A549 treated with Mapracorat at 1 μM for 4 hours (cell line): ENCODE results near the gene LOXL3. TPM values are rescaled to one million over a fixed set of nuclear protein-coding genes. Genes with fewer than 3 reads are reported as not detected.

Source experiments
- total RNA-seq: library from RNA; stranded (reverse); fragments of 200-300 nt; extraction: Qiagen RNA extraction; gene quantifications from 5 replicates; pipeline ENCODE4 v1.2.3, GENCODE V29; 2022

The LOXL3 gene, protein sequence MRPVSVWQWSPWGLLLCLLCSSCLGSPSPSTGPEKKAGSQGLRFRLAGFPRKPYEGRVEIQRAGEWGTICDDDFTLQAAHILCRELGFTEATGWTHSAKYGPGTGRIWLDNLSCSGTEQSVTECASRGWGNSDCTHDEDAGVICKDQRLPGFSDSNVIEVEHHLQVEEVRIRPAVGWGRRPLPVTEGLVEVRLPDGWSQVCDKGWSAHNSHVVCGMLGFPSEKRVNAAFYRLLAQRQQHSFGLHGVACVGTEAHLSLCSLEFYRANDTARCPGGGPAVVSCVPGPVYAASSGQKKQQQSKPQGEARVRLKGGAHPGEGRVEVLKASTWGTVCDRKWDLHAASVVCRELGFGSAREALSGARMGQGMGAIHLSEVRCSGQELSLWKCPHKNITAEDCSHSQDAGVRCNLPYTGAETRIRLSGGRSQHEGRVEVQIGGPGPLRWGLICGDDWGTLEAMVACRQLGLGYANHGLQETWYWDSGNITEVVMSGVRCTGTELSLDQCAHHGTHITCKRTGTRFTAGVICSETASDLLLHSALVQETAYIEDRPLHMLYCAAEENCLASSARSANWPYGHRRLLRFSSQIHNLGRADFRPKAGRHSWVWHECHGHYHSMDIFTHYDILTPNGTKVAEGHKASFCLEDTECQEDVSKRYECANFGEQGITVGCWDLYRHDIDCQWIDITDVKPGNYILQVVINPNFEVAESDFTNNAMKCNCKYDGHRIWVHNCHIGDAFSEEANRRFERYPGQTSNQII
- total RNA-seq, result 0.20 to 0.50 TPM (median 0.44 TPM) in 5 replicates

GRCh38 chr2:74553892-74554819 is at the start of gene LOXL3, which contains the start of gene DOK1:
TSS of gene LOXL3 (minus strand) at chr2:74553942. CDS start at chr2:74552634, 1,308 bp downstream.
TSS of gene DOK1 (plus strand) at chr2:74554720. CDS start at chr2:74554755, 35 bp downstream.

GRCh38 chr2:74529357-74530238 is 24.1 kb downstream of the LOXL3 start, which contains the start of the genes AUP1 and HTRA2:
TSS of gene AUP1 (minus strand) at chr2:74529706. CDS start at chr2:74529629, 77 bp downstream.
TSS of gene HTRA2 (plus strand) at chr2:74529933. CDS start at chr2:74530007, 74 bp downstream.

GRCh38 chr2:74525717-74526648 is 27.8 kb downstream of the LOXL3 start, which contains the start of gene DQX1:
TSS of gene DQX1 (minus strand) at chr2:74526231. CDS start at chr2:74525729, 502 bp downstream.

GRCh38 chr2:74514368-74515270 is 39.1 kb downstream of the LOXL3 start, which contains the start of gene TLX2:
TSS of gene TLX2 (plus strand) at chr2:74514450. CDS start at chr2:74514807, 357 bp downstream.

GRCh38 chr2:74507145-74507925 is 46.4 kb downstream of the LOXL3 start, which contains the start of gene PCGF1:
TSS of gene PCGF1 (minus strand) at chr2:74507695. CDS start at chr2:74507668, 27 bp downstream.

GRCh38 chr2:74499267-74499939 is 54.3 kb downstream of the LOXL3 start, which contains the start of gene LBX2:
TSS of gene LBX2 (minus strand) at chr2:74499603. CDS start at chr2:74499537, 66 bp downstream.

DNA sequence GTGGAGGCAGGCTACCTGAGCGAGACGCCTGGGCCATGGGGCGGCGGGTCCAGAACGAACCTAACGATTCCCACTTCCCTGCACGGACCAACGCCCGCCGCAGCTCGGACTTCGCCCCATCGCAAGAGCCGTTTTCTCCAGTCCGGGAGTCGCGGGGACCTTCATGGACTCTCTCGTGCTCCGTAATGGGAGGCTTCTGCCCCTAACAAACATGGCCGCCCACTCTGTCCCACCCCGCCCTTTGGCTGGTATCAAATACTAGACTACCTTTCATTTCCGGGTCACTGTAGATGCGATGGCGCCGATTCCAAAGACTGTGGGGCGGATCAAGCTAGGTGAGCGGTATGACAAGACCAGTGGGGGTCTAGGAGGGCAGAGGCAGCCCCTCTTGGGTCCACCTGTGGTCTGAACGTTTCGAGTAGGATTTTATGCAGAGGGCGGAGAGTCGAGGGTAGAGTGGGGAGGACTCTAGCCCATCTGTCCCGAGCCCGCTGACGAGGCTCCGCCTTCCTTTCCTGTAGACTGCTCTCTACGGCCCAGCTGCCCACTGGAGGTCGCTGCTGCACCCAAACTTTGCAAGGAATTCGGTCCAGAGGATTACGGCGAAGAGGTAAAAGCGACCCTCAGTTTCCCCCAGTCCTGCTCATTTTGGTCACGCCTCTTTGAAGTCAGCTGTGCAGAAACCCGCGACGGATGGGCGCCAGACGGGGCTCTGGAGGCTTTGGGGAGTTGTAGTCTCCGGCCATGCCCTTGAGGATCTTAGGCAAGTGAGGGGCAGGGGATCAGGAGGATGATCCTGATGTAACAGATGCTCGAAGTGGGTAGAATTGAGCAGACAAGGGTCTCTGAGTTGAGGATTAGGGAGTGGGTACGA is 70.7 kb downstream of the LOXL3 start, which contains the start of the genes CCDC142 and TTC31:
Gene CCDC142, minus strand, starts transcription at position 198 of the 874 bp plus-strand sequence. Its CDS starts 161 bp downstream, at position 37.
Gene TTC31, plus strand, starts transcription at position 281 of the 874 bp plus-strand sequence. Its CDS starts 15 bp downstream, at position 296.

Other genes with a start within 250 kb of the LOXL3 start
- gene SLC4A5, start 210.5 kb downstream of the LOXL3 start, total RNA-seq, result 0.07 to 0.41 TPM (median 0.36 TPM) in 5 replicates
- gene DCTN1, start 173.6 kb downstream of the LOXL3 start, total RNA-seq, result 112 to 150 TPM (median 144 TPM) in 5 replicates
- 2.4 to 3.7 TPM (median 2.6 TPM) in 5 replicates for gene C2orf81, start 132.3 kb downstream of the LOXL3 start, total RNA-seq
- gene WDR54, start 132.2 kb downstream of the LOXL3 start, total RNA-seq, result 76.9 to 89.4 TPM (median 88.0 TPM) in 5 replicates
- gene RTKN, start 112.0 kb downstream of the LOXL3 start, total RNA-seq, result 18.9 to 25.9 TPM (median 23.9 TPM) in 5 replicates
- gene INO80B, start 98.9 kb downstream of the LOXL3 start, total RNA-seq, result 42.6 to 53.6 TPM (median 49.0 TPM) in 5 replicates
- 47.3 to 87.4 TPM (median 83.1 TPM) in 5 replicates for gene WBP1, start 95.5 kb downstream of the LOXL3 start, total RNA-seq
- gene MOGS, start 88.6 kb downstream of the LOXL3 start, total RNA-seq, result 37.4 to 54.3 TPM (median 52.0 TPM) in 5 replicates
- gene MRPL53, start 81.3 kb downstream of the LOXL3 start, total RNA-seq, result 106 to 149 TPM (median 141 TPM) in 5 replicates
- gene CCDC142, start 70.9 kb downstream of the LOXL3 start, total RNA-seq, result 11.6 to 16.5 TPM (median 14.2 TPM) in 5 replicates
- 15.7 to 17.7 TPM (median 16.1 TPM) in 5 replicates for gene TTC31, start 70.9 kb downstream of the LOXL3 start, total RNA-seq
- 2.7 to 3.7 TPM (median 3.1 TPM) in 5 replicates for gene LBX2, start 54.3 kb downstream of the LOXL3 start, total RNA-seq
- gene PCGF1, start 46.2 kb downstream of the LOXL3 start, total RNA-seq, result 30.8 to 43.0 TPM (median 33.4 TPM) in 5 replicates
- gene TLX2, start 39.5 kb downstream of the LOXL3 start, total RNA-seq, result 0.19 to 0.58 TPM (median 0.33 TPM) in 5 replicates
- gene DQX1, start 27.7 kb downstream of the LOXL3 start, total RNA-seq, result 0.10 to 0.19 TPM (median 0.14 TPM) in 4 of 5 replicates, not detected in the other
- 197 to 259 TPM (median 233 TPM) in 5 replicates for gene AUP1, start 24.2 kb downstream of the LOXL3 start, total RNA-seq
- 31.4 to 42.9 TPM (median 39.7 TPM) in 5 replicates for gene HTRA2, start 24.0 kb downstream of the LOXL3 start, total RNA-seq
- 3.8 to 5.3 TPM (median 4.1 TPM) in 5 replicates for gene DOK1, start 778 bp upstream of the LOXL3 start, total RNA-seq
- not detected in 5 replicates for gene M1AP, start 94.4 kb upstream of the LOXL3 start, total RNA-seq
- 9.6 to 15.2 TPM (median 10.2 TPM) in 5 replicates for gene SEMA4F, start 100.3 kb upstream of the LOXL3 start, total RNA-seq